HG02885 (cell line): ENCODE results near the gene IQCH.
"Not testable (repeated sequence)": the region's sequence is repeated elsewhere in the genome, so short reads cannot be mapped to it uniquely, and the experiment has no call there.

Source experiments
- ATAC-seq: cut with Tn5 transposase; IDR thresholded peaks from one replicate; pipeline ENCODE4 v1.9.1; 2021; ENCODE audit warnings: mild to moderate bottlenecking; ENCODE audit not compliant: unreplicated experiment, poor library complexity

The IQCH gene

GRCh38 chr15:67244971-67245478, 9.6 kb upstream of the IQCH start:
- no peak for ATAC-seq

- ATAC-seq, result not testable (repeated sequence)
These were observed 8.0 kb upstream of the IQCH start for GRCh38 chr15:67246606-67247005.

GRCh38 chr15:67248011-67248505, 6.5 kb upstream of the IQCH start:
- ATAC-seq, result no peak

GRCh38 chr15:67249830-67250229, 4.8 kb upstream of the IQCH start:
- ATAC-seq, result no peak

- no peak for ATAC-seq
These were observed 3.3 kb upstream of the IQCH start for GRCh38 chr15:67251318-67251717.

DNA sequence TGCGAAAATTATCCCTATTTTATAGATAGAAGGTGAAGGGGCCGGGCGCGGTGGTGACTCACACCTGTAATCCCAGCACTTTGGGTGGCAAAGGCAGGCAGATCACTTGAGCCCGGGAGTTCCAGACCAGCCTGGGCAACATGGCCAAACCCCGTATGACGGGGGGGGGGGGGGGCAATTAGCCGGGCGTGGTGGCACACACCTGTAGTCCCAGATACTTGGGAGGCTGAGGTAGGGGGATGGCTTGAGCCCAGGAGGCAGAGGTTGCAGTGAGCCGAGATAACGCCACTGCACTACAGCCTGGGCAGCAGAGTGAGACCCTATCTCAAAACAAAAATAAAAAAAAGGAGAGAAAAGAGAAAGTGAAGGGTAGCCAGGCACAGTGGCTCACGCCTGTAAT, 1.5 kb upstream of the IQCH start:
- ATAC-seq, result no peak

- no peak for ATAC-seq
These were observed 893 bp upstream of the IQCH start for GRCh38 chr15:67253549-67254237.

DNA sequence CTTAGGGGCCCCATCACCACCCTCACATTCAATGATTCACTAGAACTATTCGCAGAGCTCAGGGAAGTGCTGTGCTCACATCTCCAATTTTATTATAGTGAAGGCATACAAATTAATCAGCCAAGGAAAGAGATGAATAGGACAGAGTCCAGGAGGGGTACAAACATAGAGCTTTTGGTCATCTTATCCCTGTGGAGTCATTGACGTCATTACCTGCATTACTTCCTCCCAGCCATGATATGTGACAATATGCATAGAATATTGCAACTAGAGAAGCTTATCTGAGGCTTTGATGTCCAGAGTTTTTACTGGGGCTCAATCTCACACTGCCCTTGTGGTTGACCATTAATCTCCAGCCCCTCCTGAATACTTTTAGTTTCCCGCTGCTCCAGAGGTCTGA, 1.5 kb downstream of the IQCH start:
- no peak for ATAC-seq

- ATAC-seq, result not testable (repeated sequence)
These were observed 3.8 kb downstream of the IQCH start for GRCh38 chr15:67258412-67258811.

DNA sequence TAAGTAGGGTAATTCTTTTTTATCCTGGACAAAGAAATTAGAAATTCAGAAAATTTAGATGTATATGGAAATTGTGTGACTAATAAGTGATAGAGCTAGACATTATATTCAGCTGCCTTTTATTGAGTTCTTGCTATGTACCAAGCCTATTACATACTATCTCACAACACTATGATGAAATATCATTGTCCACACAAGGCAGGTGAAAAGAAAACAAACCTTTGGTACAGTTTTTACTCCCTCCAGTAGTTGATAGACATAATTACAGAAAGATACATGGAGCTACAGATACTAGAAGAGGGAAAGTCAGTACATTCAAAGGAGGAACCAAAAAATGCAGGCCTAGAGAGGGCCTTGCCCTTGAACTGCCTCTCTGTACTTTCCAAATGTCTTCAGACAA, 4.8 kb downstream of the IQCH start:
- ATAC-seq, result no peak

DNA sequence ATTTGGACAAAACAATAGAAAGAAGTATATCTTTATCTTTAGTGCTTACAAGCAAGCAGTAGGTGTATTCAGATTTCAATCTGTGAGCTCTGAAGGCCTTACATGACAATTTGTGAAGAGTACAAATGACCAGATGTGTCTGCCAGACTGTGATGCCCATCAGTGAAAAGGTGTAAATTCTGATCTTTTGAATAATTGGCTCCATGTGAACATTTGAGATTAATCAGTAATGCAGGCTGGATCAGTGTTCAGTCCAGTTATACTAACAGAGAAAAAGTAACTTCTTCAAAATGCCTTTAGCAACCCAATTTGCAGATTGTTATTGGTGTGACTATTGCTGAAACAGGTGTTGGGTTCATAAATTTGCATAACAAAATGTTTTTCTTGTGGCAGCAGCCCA, 5.2 kb downstream of the IQCH start:
- ATAC-seq, result no peak

GRCh38 chr15:67266870-67267269, 12.3 kb downstream of the IQCH start:
- no peak for ATAC-seq

DNA sequence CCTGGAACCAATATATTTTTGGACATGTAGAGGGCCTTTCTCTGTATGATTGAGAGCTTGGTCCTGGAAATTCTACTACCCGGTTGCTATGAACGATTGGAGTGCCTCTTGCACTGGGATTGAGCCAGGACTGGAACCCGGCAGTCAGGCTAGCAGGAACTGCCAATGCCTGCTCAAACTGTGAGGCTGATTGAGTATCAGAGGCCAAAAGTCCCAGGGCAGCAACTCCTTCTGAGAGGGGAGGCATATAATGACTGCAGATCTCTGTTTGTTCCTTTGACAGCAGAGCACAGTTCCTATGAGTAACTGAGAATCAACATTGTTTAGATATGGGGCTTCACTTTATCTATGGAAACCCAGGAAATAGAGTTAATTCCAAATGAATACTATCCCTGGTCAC, 12.9 kb downstream of the IQCH start:
- no peak for ATAC-seq

DNA sequence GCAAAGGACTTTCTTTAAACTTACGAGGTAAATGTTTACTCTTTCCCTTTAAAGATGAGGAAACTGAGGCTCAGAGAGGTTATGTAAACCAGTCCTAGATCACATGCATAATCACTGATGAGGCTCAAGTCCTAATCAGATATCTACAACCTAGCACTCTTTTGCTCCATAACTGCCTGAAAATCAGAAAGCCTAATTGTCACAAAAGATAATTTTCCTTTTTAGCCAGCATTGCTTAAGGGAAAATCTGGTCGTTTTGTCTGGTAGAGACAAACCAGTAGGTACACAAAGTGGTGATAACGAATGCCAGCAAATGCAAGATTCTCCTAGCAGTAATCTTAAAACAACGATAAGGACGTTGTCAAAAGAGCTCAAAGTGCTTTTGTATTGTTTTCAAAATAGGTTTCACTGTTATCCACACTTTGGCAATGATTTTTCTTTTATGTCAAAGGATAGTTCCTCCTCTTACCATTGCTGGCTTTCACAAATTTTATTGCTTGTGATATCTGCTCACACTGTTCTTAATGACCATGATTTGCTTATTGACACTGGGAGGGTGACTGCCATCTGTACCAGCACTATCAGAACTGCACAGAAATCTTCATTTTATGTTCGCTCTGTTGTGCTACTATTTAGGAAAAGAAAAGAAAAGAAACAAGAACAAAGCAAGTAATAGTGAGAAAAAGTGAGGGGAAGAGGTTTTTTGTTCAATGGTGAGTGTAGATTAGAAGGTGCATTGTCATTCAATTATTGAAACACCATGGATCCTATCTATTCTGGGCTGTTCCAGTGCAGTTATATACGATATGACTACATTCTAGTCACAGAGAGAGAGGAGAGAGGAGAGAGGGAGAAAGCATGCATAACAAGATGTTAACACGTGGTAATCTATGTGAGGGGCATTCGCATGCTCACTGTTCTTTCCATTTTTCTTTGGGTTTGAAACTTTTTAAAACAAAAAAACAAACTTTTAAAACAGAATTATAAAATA, 13.7 kb downstream of the IQCH start:
- ATAC-seq, result no peak

DNA sequence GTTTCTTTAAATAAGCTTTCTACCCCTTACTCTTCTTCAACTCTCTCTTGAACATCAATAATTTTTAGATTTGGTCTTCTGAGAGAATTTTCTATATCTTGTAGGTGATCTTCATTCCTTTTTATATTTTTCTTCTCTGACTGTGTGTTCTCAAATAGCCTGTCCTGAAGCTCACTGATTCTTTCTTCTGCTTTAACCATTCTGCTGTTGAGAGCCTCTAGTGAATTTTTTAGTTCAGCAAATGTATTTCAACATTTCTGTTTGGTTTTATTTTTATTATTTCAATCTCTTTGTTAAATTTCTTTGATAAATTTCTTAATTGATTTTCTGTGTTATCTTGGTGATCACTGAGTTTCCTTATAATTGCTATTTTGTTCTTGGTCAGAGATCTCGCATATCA, 19.6 kb downstream of the IQCH start:
- no peak for ATAC-seq

GRCh38 chr15:67276666-67277065, 22.1 kb downstream of the IQCH start:
- ATAC-seq, result no peak

- ATAC-seq, result no peak
These were observed 25.6 kb downstream of the IQCH start for GRCh38 chr15:67280217-67280616.

DNA sequence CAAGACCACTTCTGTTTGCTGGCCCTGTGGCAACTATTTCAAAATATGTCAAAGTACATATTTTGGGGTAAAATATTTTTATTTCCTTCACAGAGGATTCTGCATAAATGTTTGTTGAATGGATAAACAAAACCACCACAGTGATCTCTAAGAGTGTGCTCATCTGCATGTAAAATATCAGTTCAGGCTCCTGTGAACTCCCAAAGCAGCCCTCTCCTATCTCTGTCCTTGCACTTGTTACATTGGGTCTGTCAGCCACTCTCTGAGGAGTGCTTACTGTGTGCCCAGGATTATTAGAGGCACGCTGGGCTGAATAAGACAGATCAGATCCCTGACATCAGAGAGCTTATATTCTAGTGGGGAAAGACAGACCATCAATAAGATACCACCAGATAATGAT, 27.1 kb downstream of the IQCH start:
- no peak for ATAC-seq

- ATAC-seq, result not testable (repeated sequence)
These were observed 31.0 kb downstream of the IQCH start for GRCh38 chr15:67285625-67286024.

- not testable (repeated sequence) for ATAC-seq
These were observed 31.8 kb downstream of the IQCH start for GRCh38 chr15:67286400-67286799.

DNA sequence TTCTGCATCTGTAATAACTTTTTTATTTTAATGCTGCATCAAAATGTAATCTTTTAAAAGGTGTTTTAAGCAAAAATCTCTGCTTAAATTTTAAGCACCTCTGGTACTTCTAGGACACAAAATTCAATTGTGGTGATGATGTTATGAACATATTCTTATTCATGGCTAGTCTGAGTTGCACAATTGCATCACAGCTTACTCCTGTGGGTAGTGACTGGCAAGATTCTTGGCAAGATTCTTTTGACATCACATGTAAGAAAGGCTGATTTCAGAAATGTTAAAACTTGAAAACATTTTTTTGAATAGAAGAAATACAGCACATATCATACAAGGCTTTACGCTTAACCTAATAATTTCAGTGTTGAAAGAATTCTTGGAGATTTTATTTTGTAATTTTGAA, 35.7 kb downstream of the IQCH start:
- ATAC-seq, result no peak
